GM12872 (cell line): Measurements from ENCODE around the gene HNRNPUL1.

ENCODE experiments used
- CTCF ChIP-seq: IDR thresholded peaks from 3 replicates; pipeline ENCODE4 v1.5.1; 2011; ENCODE audit warnings: low read depth, mild to moderate bottlenecking, low read length, moderate library complexity; ENCODE audit not compliant: insufficient read depth

The HNRNPUL1 gene

DNA sequence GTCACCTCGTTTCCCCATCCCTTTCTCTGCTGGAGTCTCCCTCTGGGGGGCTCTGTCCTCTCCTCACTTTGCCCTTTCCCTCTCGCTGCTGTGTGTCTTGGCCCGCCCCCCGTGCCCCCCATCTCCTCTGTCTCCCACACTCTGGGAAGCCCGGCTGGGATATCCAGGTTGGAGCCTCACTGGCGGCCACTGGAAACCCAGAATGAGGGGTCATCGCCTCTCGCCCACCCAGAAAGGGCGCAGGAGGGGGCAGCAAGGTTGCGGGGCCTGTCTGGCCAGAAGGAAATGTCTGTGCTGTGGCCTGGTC lies 61.4 kb downstream of the HNRNPUL1 start:
- no peak for TF ChIP-seq CTCF

- no peak for TF ChIP-seq CTCF
Measured at GRCh38 chr19:41325947-41326706, 62.0 kb downstream of the HNRNPUL1 start.

DNA sequence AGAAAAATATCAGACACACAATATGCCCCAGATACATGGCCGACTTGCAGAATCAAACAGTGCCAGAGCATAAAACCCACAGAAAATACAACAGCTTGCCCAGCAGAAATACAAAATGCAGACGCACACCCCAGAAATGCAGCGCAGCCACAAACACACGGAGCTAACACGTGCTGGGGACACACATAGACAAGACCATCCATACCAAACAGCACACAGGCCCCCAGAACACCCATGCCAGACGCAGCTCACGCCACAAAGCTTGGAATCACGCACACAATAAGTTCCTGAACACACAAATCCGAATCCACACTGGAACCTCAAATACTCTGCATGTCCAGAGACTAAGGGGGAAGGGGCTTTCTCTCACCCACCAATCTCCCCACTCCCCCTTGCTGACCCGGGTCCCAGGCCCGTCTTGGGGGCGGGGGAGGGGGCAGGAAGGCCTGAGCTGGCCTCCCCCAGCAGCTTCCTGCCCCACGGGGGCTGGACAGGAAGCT lies 63.0 kb downstream of the HNRNPUL1 start:
- no peak for TF ChIP-seq CTCF

DNA sequence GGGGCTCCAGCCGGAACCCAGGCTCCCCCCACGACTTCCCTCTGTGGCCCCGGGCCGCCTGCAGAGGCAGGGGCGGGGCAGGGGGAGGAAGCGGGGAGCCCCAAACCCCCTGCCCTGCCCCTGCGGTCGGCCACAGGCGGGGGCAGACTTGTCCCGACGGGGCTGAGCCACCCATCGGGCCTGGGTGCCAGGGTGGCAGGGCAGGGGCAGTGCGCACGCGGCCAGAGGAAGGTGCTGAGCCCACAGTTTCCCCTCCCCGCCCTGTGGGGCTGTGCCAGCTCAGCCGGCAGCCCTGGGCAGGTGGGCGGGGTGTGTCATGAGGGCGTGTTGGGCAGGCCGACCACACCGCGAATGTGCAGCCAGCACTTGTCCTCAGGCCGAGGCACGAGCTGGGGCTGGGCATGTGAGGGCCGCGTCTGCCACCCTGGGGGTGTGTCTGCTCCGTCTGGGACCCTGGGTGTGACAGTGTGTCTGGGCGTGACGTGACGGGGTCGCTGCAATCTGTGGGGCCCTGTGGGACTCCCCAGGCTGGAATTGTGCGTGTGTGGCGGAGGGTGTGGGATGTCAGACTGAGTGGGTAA lies 63.5 kb downstream of the HNRNPUL1 start:
- TF ChIP-seq CTCF, result no peak

DNA sequence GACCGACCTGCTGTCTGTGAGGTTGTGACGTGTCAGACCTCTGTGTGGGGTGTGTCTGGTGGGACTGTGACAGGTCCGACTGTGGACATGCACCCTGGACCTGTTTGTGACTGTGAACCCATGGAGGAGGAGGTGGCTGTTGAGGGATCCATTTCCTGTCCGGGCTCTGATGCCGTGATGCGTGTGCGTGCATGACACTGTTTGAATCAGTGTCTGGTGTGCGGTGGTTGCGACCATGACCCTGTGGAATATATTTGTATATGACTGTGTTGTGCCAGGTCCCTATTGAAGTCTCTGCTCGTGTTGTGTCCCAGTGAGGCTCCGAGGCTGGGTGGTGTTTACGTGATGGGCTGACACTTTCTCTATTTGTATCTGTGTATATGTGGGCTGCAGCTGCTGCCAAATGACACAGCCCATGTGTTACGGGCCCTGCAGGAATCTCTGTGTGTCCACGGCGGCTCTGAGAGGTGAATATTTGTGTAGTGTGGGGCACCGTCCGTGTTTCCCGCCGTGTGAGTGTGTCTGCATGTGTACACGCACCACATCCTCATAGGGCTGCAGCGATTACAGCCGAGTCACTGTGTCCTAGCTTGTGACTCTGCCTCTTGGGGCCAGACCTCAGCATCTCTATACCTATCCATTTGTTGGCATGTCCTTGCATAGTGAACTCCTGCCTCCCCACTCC lies 64.1 kb downstream of the HNRNPUL1 start:
- TF ChIP-seq CTCF, result no peak

DNA sequence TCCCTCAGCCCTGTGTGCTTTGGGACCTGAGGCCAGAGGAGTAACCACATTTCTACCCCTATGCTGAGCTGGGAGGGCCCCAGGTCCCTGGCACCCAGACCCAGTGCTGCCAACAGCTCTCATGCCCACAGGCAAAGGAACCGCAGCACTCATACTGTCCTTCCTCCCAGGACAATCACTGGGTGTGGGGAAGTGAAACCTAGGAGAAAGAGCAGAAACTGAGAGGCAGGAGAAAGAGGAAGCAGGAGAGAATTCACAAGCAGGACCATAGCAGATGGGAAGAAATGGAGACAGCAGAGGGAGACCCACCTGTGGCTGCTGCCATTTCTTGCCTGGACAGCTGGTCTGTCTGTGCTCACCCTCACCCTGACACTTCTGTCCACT lies 64.7 kb downstream of the HNRNPUL1 start:
- TF ChIP-seq CTCF, result no peak

GRCh38 chr19:41330481-41330880 lies 66.3 kb downstream of the HNRNPUL1 start:
- TF ChIP-seq CTCF, result no peak
